Measurements from ENCODE around the gene SLC6A18.

- no peak for TF ChIP-seq POLR2A (IDR thresholded peaks at IDR 0.05)
- TF ChIP-seq CTCF (IDR thresholded peaks at IDR 0.05): no peak
- no peak for TF ChIP-seq POLR2AphosphoS5 (IDR thresholded peaks at IDR 0.05)
- no peak for TF ChIP-seq EP300 (IDR thresholded peaks at IDR 0.05)
Measured at GRCh38 chr5:1212271-1212670, 12.9 kb upstream of the SLC6A18 start.

Measured in gastroesophageal sphincter (tissue), 3 donors.